NT2/D1 (cell line): ENCODE results near the gene CDH16.

ENCODE experiments used
- SUZ12 ChIP-seq: IDR thresholded peaks from 2 replicates; pipeline ENCODE4 v1.6.1; 2011; ENCODE audit not compliant: insufficient read length, insufficient read depth; ENCODE audit errors: extremely low read depth
- YY1 ChIP-seq: IDR thresholded peaks from 2 replicates; pipeline ENCODE4 v1.6.1; 2011; ENCODE audit not compliant: insufficient read length, insufficient read depth
- ZNF274 ChIP-seq: IDR thresholded peaks from 2 replicates; pipeline ENCODE4 v1.6.1; 2011; ENCODE audit warnings: mild to moderate bottlenecking, low read depth, low read length

GRCh38 chr16:66869424-66869823 is 49.3 kb downstream of the CDH16 start:
- TF ChIP-seq ZNF274, result no peak
- TF ChIP-seq SUZ12, result no peak
- no peak for TF ChIP-seq YY1
